ENCODE results near the gene PHF1. TPM values are rescaled to one million over a fixed set of nuclear protein-coding genes. Genes with fewer than 3 reads are reported as not detected.

The PHF1 gene
- total RNA-seq, 1 donor from 2014 or later: 74.3 TPM

DNA sequence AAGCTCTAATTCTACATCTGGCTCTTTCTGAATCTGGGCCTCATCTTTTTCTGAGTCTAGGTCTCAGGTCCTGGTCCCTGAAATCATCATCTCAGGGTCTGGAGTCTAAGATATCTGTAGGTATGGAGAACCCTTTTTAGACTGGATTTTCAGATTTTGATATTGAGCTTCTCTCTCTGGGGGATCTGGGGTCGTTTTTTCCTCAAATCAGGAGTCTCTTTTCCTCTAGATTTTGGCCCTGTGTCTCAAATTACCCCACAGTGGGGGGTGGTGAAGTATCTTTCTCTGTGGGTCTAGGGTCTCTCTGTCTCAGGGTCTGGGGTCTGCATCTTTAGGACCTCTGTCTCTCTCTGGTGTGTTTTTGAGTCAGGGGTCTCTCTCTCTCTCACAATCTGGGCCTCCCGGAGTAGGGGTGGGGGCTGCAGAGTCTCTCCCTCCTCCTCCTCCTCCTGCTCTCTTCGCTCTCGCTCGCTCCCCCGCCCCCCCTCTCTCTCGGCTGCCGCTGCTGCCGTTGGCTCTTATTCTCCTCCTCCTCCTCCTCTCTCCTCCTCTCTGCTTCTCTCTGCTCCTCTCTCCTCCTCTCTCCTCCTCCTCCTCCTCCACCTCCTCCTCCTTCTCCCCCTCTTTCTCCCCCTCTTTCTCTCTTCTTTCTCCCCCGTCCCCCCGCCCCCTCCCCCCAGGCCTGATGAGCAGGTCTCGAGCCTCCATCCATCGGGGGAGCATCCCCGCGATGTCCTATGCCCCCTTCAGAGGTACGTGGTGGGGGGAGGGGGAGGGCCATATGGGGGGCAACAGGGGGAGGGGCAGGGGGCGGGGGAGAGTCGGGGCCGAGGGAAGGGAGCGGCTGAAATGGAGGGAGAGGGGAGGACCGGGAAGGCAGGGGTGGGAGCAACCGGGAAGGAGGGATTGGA lies 9.0 kb downstream of the PHF1 start, which contains the start of gene SYNGAP1:
SYNGAP1 (plus strand) TSS at position 486 of the 911 bp plus-strand sequence; CDS start at position 686, 200 bp downstream.
- peaks cover 18% of the 10 kb centered on the region for H3K36me3 ChIP-seq
- DNase-seq (no peak), ATAC-seq (no peak)
- TF ChIP-seq, protein P1, sequence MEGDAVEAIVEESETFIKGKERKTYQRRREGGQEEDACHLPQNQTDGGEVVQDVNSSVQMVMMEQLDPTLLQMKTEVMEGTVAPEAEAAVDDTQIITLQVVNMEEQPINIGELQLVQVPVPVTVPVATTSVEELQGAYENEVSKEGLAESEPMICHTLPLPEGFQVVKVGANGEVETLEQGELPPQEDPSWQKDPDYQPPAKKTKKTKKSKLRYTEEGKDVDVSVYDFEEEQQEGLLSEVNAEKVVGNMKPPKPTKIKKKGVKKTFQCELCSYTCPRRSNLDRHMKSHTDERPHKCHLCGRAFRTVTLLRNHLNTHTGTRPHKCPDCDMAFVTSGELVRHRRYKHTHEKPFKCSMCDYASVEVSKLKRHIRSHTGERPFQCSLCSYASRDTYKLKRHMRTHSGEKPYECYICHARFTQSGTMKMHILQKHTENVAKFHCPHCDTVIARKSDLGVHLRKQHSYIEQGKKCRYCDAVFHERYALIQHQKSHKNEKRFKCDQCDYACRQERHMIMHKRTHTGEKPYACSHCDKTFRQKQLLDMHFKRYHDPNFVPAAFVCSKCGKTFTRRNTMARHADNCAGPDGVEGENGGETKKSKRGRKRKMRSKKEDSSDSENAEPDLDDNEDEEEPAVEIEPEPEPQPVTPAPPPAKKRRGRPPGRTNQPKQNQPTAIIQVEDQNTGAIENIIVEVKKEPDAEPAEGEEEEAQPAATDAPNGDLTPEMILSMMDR (IDR thresholded peaks at IDR 0.05): no peak
- peaks cover 41% of the 10 kb centered on the region for H3K4me1 ChIP-seq
- peak within 1 kb of the TSS; percentile 74 for H3K4me3 ChIP-seq
- no peaks in the 10 kb centered on the region for H3K9me3 ChIP-seq
- intact Hi-C loops (cut with DNase I): no loop called here
- peak within 1 kb of the TSS; percentile 93 for H3K27ac ChIP-seq
- H3K27me3 ChIP-seq: no peaks in the 10 kb centered on the region

DNA sequence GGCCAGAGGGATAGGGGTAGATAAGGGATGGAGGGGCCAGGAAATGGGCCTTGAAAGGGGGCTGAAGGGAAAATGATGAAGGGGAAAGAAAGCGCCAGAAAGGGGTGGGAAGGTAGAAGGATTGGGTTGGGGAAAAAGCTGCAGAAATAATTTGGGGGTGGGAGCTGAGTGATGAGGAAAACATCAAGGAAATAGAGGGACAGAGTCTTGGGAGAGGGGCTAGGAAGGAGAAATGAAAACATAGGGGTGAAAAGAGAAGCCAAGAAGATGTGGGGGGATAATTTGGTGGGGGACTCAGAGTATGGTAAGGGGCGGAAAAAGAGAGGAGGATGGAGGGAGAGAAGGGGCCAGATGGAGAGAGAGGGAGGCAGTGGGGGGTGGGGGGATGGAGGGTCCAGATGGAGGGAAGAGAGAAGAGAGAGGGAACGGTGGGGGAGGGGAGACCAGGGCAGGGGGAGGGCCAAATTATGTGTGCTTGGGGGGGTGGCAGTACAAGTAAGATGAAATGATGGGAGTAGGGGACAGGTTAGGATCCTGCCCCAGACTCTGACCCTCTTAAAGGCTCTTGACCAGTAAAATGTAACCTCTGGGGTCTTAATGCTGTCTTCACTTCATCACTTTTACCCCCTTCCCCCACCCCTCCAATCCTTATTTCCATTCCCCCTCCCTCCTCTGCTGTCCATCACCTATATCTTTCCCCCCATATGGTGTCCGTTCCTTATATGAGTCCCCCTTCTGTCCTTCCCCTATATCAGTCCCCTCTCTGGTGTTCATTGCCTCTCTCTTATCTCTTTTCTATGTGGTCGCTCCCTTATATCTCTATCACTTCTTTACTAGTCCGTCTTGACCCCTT lies 9.9 kb downstream of the PHF1 start:
- TF ChIP-seq, protein P1 (IDR thresholded peaks at IDR 0.05): no peak
- DNase-seq: no peak
- ATAC-seq: no peak

DNA sequence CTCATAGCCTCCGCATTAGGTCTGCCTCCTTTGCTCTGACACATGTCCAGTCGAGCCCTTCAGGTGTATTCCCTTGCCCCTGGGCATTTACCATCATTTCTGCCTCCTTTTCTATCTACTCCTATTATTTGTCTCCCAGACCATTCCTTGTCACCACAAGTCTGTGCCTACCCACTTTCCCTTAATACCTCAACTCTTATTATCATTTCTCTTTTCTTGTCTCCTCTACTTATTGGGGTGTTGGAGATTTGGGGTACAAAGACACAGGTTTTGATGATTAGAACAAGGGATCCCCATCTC lies 10.5 kb downstream of the PHF1 start:
- DNase-seq (no peak), ATAC-seq (no peak)
- H3K4me3 ChIP-seq: no peak overlapping the region
- no peaks in the 10 kb centered on the region for H3K9me3 ChIP-seq
- intact Hi-C loops (cut with DNase I): no loop called here
- H3K27me3 ChIP-seq: no peaks in the 10 kb centered on the region
- H3K4me1 ChIP-seq: peaks cover 35% of the 10 kb centered on the region
- peaks cover 4% of the 10 kb centered on the region for H3K36me3 ChIP-seq
- TF ChIP-seq, protein P1 (IDR thresholded peaks at IDR 0.05): no peak
- no peak overlapping the region for H3K27ac ChIP-seq

More for the DNA sequence above, 9.9 kb downstream of the PHF1 start:
- intact Hi-C loops (cut with DNase I): no loop called here
- Histone ChIP-seq H3K4me1 (peaks cover 41% of the 10 kb centered on the region), H3K9me3 (no peaks in the 10 kb centered on the region), H3K27me3 (no peaks in the 10 kb centered on the region), H3K4me3 (peak overlapping the region; percentile 16), H3K27ac (no peak overlapping the region), H3K36me3 (peaks cover 9% of the 10 kb centered on the region)

DNA sequence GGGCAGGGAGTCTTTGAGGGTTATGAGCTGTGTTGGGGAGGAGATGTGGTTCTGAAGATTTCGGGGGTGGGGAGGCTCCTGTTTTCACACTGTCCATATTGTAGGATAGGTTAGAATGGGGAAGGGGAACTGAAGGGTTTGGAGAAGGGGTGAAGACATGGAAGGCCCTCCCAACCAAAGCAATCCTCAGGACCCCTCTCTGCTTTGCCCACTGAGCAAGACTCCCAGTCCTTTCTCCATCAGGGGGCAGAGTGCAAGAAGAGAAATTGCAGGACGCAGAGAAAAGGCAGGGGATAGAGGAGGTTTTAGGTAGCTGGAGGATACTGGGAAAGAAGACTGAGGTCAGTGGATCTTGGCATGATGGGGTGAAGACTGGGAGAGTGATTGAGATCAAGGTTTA lies 13.0 kb downstream of the PHF1 start:
- Histone ChIP-seq H3K4me3 (no peak overlapping the region), H3K27me3 (no peaks in the 10 kb centered on the region), H3K9me3 (no peaks in the 10 kb centered on the region), H3K36me3 (no peaks in the 10 kb centered on the region), H3K27ac (no peak overlapping the region), H3K4me1 (peaks cover 37% of the 10 kb centered on the region)
- DNase-seq (no peak), ATAC-seq (no peak)
- intact Hi-C loops (cut with DNase I): no loop called here
- TF ChIP-seq, protein P1 (IDR thresholded peaks at IDR 0.05): no peak

DNA sequence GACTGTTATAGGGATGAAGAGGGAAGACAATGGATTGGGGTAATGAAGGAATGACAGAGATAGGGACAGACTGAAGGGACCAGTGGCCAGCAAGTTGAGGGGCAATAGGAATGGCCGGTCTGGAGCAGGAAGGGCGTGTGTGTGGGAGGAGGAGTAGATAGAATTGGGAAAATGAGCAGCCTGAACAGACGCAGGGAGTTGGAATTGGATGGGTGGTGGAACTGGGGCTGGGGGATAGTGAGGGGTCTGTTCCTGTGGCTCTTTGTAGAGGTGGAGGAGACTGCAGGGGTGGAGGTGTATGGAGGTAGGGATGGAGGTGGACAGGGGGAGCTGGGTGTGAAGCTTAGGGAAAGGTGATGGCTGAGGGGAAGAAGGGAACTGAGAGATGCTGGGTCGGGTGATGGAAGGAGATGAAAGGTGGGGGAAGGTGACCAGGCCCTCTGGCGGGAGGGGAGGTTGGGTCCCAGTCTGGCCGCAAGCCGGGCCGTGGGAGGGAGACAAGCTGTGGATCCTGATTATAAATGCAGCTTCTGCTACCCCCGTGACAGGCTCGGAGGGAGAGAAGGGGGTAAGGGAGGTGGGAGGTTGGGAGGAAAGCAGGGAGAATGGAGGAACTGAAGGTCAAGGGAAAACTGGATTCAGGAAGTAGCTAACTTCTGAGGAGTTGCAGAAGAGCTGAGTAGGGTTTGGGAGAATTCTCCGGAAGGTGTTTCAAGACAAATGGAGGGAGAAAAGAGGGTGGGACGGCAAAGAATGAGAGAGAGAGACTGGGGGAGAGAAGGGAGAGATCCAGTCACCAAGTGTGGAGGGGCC lies 14.2 kb downstream of the PHF1 start:
- intact Hi-C loops (cut with DNase I): no loop called here
- TF ChIP-seq, protein P1 (IDR thresholded peaks at IDR 0.05): no peak
- H3K9me3 ChIP-seq: no peaks in the 10 kb centered on the region
- peaks cover 35% of the 10 kb centered on the region for H3K4me1 ChIP-seq
- no peaks in the 10 kb centered on the region for H3K36me3 ChIP-seq
- H3K4me3 ChIP-seq: peak overlapping the region; percentile 64
- peak overlapping the region; percentile 92 for H3K27ac ChIP-seq
- DNase-seq: no peak
- H3K27me3 ChIP-seq: no peaks in the 10 kb centered on the region
- no peak for ATAC-seq
